Measurements from ENCODE around the gene SFMBT2.

SFMBT2 gene

DNA sequence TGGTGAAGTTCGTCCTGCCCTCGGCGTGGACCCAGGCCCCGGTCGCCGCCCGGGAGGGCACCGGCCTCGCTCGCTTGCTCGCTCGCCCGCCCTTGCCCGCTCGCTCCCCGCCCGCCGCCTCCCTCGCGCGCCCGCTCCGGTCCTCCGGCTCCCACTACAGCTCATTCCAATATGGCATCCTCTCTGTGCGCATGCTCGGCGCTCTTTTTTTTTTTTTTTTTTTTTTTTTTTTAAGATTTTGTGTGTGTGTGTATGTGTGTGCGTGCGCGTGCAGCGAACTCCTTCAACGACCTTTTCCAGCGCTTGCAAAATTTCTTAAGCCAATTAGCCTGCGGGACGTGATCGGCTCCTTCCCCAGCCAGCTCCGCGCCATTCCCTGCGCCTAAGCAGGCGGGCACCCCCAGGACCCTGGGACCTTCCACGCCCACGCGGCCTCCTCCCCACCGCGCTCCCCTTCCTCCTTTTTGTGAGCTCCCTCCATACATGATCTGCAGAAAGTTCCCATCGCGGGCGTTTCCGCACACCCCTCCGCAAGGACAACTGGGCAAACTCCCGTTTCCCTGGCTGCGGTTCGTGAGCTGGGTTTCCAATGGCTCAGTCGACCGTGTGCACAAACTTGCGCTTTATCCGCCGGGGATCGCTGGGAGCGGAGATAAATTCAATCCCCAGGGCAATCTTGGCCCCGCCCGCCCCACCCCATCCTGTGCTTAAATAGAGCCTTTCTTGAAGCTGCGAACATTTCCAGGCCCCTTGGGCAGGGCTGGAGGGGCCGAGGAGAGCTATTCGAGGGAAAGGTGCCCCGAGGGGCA is at the start of gene SFMBT2:
Gene SFMBT2 (minus strand): TSS at position 173 of the 809 bp plus-strand sequence. CDS start 29,136 bp downstream, outside the sequence.
- peak within 1 kb of the TSS; percentile 100 for H3K4me2 ChIP-seq (ENCODE audit: low read length)
- H3K4me3 ChIP-seq (ENCODE audit: low read length), result peak within 1 kb of the TSS; percentile 93
- 0 out of 2 replicates have a peak, but pooled peaks cover 4% of the 10 kb centered on the region for H4K20me1 ChIP-seq (ENCODE audit: control insufficient read depth, insufficient read depth, low read depth, low read length)
- peaks cover 16% of the 10 kb centered on the region for H3F3A ChIP-seq (ENCODE audit: control insufficient read depth, insufficient read depth)
- peaks cover 47% of the 10 kb centered on the region for H3K79me2 ChIP-seq (ENCODE audit: control insufficient read depth, low read length)
- H3K4me1 ChIP-seq (ENCODE audit: control insufficient read depth, low read length), result peaks cover 24% of the 10 kb centered on the region
- H3K9me2 ChIP-seq (replicated peaks; ENCODE audit: control insufficient read depth, low read length), result no peaks in the 10 kb centered on the region
- no peaks in the 10 kb centered on the region for H3K36me3 ChIP-seq (ENCODE audit: control insufficient read depth, low read length)
- H3K27ac ChIP-seq (ENCODE audit: low read depth, low read length), result no peak within 1 kb of the TSS
- H3K9me3 ChIP-seq (ENCODE audit: control insufficient read depth, insufficient read depth, low read length), result no peaks in the 10 kb centered on the region
- H3K27me3 ChIP-seq (ENCODE audit: control insufficient read depth, low read length), result peaks cover 26% of the 10 kb centered on the region
- no peak for TF ChIP-seq EZH2phosphoT487 (IDR thresholded peaks at IDR 0.05; ENCODE audit: borderline replicate concordance, low read length)
- TF ChIP-seq, protein P1, sequence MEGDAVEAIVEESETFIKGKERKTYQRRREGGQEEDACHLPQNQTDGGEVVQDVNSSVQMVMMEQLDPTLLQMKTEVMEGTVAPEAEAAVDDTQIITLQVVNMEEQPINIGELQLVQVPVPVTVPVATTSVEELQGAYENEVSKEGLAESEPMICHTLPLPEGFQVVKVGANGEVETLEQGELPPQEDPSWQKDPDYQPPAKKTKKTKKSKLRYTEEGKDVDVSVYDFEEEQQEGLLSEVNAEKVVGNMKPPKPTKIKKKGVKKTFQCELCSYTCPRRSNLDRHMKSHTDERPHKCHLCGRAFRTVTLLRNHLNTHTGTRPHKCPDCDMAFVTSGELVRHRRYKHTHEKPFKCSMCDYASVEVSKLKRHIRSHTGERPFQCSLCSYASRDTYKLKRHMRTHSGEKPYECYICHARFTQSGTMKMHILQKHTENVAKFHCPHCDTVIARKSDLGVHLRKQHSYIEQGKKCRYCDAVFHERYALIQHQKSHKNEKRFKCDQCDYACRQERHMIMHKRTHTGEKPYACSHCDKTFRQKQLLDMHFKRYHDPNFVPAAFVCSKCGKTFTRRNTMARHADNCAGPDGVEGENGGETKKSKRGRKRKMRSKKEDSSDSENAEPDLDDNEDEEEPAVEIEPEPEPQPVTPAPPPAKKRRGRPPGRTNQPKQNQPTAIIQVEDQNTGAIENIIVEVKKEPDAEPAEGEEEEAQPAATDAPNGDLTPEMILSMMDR (IDR thresholded peaks at IDR 0.05; ENCODE audit: low read depth, low read length, poor library complexity, severe bottlenecking), result no peak

DNA sequence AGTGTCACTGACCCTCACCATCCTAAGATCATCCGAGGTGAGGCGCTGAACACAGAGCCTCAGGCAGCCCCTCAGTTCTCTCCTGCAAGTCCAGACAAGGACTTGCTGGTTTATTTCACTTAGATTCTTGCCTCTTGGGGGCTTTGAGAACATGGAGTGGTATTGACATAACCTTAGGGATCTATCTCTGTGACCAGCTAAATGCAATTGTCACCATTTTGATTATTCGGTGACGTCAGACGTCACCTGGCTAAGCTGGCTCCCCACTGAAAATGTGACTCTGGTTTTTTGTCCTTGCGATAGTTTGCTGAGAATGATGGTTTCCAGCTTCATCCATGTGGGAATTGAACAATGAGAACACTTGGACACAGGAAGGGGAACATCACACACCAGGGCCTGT is 49.2 kb upstream of the SFMBT2 start:
- H3K79me2 ChIP-seq (ENCODE audit: control insufficient read depth, low read length), result no peaks in the 10 kb centered on the region
- TF ChIP-seq, protein P1 (IDR thresholded peaks at IDR 0.05; ENCODE audit: low read depth, low read length, poor library complexity, severe bottlenecking), result no peak
- TF ChIP-seq EZH2phosphoT487 (IDR thresholded peaks at IDR 0.05; ENCODE audit: borderline replicate concordance, low read length), result no peak
- H3K4me1 ChIP-seq (ENCODE audit: control insufficient read depth, low read length), result peaks cover 40% of the 10 kb centered on the region
- no peak overlapping the region for H3K4me2 ChIP-seq (ENCODE audit: low read length)
- no peaks in the 10 kb centered on the region for H3K27me3 ChIP-seq (ENCODE audit: control insufficient read depth, low read length)
- no peaks in the 10 kb centered on the region for H3K36me3 ChIP-seq (ENCODE audit: control insufficient read depth, low read length)
- H3K9me3 ChIP-seq (ENCODE audit: control insufficient read depth, insufficient read depth, low read length), result no peaks in the 10 kb centered on the region
- peaks cover 5% of the 10 kb centered on the region; the same call in 1 of the 2 replicates for H3F3A ChIP-seq (ENCODE audit: control insufficient read depth, insufficient read depth)
- H3K9me2 ChIP-seq (replicated peaks; ENCODE audit: control insufficient read depth, low read length), result no peaks in the 10 kb centered on the region
- no peak overlapping the region for H3K27ac ChIP-seq (ENCODE audit: low read depth, low read length)
- no peaks in the 10 kb centered on the region for H4K20me1 ChIP-seq (ENCODE audit: control insufficient read depth, insufficient read depth, low read depth, low read length)
- no peak overlapping the region for H3K4me3 ChIP-seq (ENCODE audit: low read length)

DNA sequence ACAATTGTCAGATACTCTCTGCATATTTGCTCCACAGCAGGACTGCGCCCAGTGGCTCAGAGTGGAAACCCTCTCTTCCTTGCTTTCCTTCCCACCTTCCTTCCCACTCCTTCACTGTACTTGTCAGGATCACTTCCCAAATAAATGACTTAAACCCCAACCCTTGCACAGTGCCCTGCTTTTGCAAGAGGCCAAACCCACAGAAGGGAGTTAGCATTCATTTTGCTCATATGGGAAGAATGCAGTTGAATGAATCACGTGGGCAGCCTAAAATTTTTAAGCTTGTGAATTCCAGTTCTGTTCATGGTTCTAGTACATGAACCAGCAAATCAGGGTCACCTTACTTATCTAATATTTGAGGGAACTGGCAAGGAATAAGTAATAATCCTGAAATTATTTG is 47.7 kb upstream of the SFMBT2 start:
- H3K79me2 ChIP-seq (ENCODE audit: control insufficient read depth, low read length), result no peaks in the 10 kb centered on the region
- H3K4me2 ChIP-seq (ENCODE audit: low read length), result peak overlapping the region; percentile 67
- no peaks in the 10 kb centered on the region for H4K20me1 ChIP-seq (ENCODE audit: control insufficient read depth, insufficient read depth, low read depth, low read length)
- H3K9me3 ChIP-seq (ENCODE audit: control insufficient read depth, insufficient read depth, low read length), result no peaks in the 10 kb centered on the region
- no peak for TF ChIP-seq EZH2phosphoT487 (IDR thresholded peaks at IDR 0.05; ENCODE audit: borderline replicate concordance, low read length)
- TF ChIP-seq, protein P1 (IDR thresholded peaks at IDR 0.05; ENCODE audit: low read depth, low read length, poor library complexity, severe bottlenecking), result no peak
- no peaks in the 10 kb centered on the region for H3K36me3 ChIP-seq (ENCODE audit: control insufficient read depth, low read length)
- H3K27ac ChIP-seq (ENCODE audit: low read depth, low read length), result peak overlapping the region; percentile 69; the same call in 1 of the 2 replicates
- H3K4me3 ChIP-seq (ENCODE audit: low read length), result peak overlapping the region; percentile 34
- no peaks in the 10 kb centered on the region for H3K27me3 ChIP-seq (ENCODE audit: control insufficient read depth, low read length)
- no peaks in the 10 kb centered on the region for H3K9me2 ChIP-seq (replicated peaks; ENCODE audit: control insufficient read depth, low read length)
- H3F3A ChIP-seq (ENCODE audit: control insufficient read depth, insufficient read depth), result peaks cover 5% of the 10 kb centered on the region; the same call in 1 of the 2 replicates
- peaks cover 40% of the 10 kb centered on the region for H3K4me1 ChIP-seq (ENCODE audit: control insufficient read depth, low read length)
